Testis (tissue), 2 donors: ENCODE results near the gene LIPM.

Experiments used
- CTCF ChIP-seq, 3 experiments: fragments of 450-650 bp in 2 of 3; fragments of 200-600 bp in 1 of 3; sonication (generic) in 1 of 3; IDR thresholded peaks; one replicate each; pipeline ENCODE4 v1.5.1; 2016 to 2019; ENCODE audit warnings: antibody characterized with exemption in 3 of 3, mild to moderate bottlenecking in 2 of 3, moderate library complexity in 1 of 3
- POLR2A ChIP-seq: fragments of 450-650 bp; IDR thresholded peaks from one replicate; pipeline ENCODE4 v1.6.1; 2017; ENCODE audit warnings: antibody characterized with exemption, mild to moderate bottlenecking, moderate library complexity

GRCh38 chr10:88762906-88763305 lies 39.6 kb upstream of the LIPM start:
- TF ChIP-seq CTCF (IDR thresholded peaks at IDR 0.05) (no peak), POLR2A (no peak)
